GM21786 (cell line): ENCODE data around the gene WDR49.

Experiments
- ATAC-seq: cut with Tn5 transposase; IDR thresholded peaks from one replicate; pipeline ENCODE4 v1.9.1; 2021; ENCODE audit not compliant: unreplicated experiment

The WDR49 gene

DNA sequence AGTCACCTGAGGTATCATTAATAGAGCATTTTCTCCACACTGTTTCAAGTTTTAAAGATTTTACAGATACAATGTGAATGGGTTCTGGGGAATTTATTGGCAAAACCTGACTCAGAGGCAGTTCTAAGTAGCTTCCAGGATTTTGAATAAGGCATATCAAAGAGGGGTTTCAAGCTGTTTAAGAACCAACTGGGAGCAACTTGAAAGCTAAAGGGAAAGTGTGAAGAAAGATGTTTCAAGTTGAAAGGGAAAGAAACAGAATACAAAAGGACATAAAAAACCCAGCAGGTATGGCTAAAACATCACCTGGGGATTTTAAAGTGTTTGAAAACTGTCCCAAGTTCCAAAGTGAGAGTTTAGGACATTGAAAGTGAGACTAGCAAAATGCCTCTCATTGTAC, 162.1 kb downstream of the WDR49 start:
- ATAC-seq = no peak

DNA sequence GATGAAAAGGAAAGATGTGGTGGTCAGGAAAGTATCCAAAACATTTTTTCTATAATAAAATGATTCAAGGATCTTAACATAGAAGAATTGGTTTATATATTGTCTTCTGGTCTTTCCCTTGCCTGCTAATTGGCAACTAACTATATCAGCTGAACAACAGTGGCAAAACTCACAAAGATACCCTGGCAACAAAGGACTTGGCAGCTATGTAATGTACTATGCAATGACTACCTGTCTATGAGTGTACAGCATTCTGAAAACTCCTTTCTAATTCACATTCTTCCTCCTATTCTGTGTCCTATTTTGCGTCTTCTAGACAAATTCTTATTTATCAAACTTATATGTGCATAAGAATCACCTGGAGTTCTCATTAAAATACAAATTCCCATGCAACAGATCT, 164.2 kb downstream of the WDR49 start:
- no peak for ATAC-seq

DNA sequence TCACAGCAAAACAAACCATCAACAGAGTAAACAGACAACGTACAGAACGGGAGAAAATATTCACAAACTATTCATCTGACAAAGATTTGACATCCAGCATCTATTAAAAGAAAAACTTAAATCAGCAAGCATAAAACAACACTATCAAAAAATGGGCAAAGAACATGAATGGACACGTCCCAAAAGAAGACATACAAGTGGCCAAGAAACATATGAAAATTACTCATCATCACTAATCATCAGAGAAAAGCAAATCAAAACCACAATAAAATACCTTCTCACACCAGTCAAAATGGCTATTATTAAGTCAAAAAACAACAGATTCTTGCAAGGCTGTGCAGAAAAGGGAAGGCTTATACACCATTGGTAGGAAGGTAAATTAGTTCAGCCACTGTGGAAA, 166.2 kb downstream of the WDR49 start:
- ATAC-seq = no peak

DNA sequence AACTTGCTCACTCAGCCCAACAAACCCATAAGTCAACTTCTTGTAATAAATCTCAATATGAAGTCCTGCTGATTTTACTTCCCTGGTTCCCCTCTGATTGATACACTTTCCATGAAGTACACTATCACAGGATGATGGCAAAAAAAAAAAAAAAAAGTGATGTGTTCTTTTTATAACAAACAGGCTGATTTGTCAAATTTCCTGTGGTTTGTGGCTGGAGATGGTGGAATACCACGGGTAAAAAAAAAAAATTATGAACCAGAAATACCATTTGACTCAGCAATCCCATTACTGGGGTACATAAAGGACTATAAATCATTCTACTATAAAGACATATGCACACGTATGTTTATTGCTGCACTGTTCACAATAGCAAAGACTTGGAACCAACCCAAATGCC, 169.2 kb downstream of the WDR49 start:
- no peak for ATAC-seq

- no peak for ATAC-seq
These were observed 169.8 kb downstream of the WDR49 start for GRCh38 chr3:167483708-167484475.

DNA sequence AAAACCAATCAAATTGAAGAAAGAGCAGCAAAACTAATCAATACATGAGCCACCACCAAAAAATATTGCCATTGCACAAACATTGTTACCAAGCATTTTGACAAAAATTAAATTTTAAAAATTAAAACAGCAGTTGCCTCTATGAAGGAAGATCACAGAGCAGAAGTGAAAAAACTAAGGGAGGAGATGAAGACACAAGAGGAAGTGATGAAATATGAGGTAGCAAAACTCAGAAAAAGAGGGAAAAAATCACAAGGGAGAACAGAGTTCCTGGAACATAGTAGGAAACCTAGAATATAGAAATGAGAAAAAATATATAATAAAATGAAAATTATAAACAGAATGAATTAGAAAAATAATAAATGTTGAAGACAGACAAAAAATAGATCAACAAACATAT, 172.6 kb downstream of the WDR49 start:
- ATAC-seq = no peak

DNA sequence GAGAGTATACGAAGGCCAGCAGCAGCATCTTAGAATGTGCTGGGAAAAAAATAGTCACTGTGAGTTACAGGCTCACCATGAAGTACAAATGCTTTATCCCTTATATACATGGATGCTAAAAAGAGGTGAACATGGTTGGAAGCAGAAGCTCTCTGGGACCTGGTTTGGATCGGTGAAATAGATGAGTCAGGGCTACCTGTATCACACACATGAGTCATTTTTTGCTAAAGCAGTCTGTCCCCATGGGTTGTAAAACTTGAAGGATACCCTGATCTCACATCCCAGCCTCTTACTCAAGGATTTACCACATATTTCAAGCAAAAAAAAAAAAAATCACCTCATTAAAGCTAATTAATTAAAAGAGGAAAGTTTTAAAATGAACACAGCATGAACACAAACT, 173.0 kb downstream of the WDR49 start:
- ATAC-seq = no peak

DNA sequence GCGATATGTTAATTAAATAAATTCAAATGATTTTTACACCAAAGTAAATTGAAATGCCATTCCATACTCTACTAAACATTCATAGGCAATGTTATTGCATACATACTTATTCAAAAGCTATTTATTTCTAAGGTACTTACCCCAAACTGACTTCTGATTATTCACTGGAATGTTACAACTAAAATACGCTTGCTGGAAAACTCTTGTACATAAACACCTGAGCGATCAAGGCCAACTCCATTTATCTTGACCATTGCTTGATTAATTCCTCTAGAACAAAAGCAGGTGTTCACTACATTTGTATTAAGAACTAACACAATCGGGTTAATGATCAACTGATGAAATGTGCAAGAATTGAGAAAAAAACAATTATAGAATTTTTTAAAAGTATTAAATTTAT, 179.9 kb downstream of the WDR49 start, which contains the start of gene SERPINI2:
Gene SERPINI2, minus strand, starts transcription at position 180 of the 400 bp plus-strand sequence. CDS start 2,208 bp downstream, outside the sequence.
- no peak for ATAC-seq

- no peak for ATAC-seq
These were observed 184.4 kb downstream of the WDR49 start for GRCh38 chr3:167469381-167469780.

DNA sequence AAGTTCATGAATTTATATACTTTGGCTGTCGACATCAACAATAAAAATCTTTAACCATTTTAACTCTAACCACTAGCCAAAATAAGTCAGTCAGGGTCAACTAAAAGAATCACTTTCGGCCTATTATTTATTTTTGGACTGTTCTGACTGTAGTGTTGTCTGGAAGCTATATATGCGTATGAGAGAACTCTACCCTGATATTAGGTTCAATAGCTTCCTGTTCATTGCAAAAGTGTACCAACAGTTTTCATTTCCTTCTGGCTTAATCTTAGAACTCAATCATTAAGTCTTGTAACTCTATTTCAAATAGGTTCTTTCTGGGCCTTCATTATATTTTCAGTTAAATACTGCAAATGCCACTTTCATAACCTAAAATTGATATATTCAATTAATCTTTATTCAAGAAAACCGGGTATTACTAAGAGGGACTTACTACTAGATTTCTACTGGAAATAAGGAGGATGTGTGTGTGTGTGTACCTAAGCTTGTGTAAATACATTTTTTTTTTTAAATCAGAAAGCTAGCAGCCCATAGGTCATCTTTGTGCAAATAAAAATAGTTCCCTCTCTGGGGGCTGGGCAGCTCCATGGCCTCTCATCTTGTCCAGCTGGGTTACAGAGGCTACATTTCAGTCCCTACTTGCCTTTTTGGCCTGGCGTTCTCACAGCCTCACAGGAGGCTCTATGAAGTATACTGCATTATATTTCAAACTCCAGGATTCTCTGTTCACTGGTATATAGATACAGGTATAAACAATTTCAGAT, 185.7 kb downstream of the WDR49 start:
- ATAC-seq = no peak

GRCh38 chr3:167466966-167467365, 186.8 kb downstream of the WDR49 start:
- ATAC-seq = no peak

GRCh38 chr3:167456157-167456799, 197.5 kb downstream of the WDR49 start:
- no peak for ATAC-seq

DNA sequence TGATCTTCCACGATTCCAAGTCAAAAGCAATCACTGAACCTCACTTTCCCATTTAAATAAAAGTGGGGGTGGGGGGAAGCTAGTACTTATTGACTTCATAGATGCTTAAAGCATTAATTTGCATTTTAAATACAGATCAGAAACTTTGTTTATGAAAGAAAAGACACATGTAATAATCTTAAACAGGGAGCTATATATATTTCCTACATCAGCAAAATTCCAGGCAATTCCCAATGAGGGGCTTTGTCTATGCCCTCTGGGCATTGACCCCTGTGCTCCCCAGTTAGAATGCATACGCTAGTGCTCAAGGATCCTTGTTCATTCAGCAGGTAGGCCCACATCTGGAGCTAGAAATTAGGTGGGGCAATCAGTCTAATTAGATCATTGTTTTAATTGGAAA, 199.9 kb downstream of the WDR49 start:
- ATAC-seq = no peak

- ATAC-seq = no peak
These were observed 202.5 kb downstream of the WDR49 start for GRCh38 chr3:167451282-167451681.

DNA sequence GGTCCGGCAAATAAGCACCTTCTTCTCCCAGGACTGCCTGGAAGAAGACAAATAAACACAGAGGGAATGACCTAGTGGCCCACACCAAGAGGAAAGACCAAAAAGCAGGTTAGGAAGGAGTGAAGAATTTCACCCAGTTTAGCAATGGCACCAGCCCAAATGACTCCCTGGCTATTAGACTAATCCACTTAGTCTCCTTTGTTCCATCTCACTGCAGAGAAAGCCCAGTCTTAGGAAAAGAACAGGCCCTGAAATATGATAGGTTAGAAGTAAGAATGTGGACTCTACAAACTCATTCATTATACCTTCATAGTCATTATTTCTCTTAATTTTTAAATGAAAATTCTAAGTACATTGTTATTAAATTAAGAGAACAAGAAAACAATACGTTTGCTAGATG, 203.1 kb downstream of the WDR49 start:
- ATAC-seq = no peak

DNA sequence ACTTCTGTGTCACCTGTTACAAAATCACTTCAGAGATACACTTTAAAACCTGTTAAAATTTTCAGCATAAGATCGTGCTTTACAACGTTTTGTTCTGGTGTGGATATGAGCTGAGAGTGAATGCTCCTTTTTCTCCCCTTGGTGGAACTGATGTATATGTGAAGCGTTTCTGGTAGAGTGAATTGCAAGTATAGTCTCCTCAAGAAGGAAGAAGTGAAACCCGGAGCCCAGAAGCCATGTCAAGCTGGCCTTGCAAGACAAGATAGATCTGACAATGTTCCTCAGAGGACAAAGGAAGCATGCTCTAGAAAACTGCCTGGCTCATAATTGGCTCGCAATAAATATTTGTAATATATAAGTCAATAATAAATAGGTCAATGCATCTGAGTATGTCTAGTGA, 203.5 kb downstream of the WDR49 start:
- ATAC-seq = no peak

DNA sequence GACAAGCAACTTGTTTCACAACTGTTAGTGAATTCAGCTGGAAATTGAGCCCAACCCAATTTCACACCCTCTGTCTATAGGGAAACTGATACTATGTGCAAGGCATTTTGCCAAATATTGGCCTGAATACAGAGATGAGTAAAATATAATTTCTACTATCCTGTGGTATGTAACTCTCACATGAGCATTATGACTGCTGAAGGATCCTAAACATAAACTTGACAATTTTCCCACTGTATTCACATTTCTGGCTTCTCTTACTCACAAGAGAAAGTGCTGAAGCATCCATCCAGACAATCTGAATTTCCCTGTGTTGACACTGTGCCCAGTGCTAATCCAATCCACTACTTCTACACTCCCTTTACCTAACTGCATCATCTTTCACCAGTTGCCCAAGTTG, 208.3 kb downstream of the WDR49 start:
- ATAC-seq = no peak

- ATAC-seq = no peak
These were observed 212.5 kb downstream of the WDR49 start for GRCh38 chr3:167441256-167441655.

DNA sequence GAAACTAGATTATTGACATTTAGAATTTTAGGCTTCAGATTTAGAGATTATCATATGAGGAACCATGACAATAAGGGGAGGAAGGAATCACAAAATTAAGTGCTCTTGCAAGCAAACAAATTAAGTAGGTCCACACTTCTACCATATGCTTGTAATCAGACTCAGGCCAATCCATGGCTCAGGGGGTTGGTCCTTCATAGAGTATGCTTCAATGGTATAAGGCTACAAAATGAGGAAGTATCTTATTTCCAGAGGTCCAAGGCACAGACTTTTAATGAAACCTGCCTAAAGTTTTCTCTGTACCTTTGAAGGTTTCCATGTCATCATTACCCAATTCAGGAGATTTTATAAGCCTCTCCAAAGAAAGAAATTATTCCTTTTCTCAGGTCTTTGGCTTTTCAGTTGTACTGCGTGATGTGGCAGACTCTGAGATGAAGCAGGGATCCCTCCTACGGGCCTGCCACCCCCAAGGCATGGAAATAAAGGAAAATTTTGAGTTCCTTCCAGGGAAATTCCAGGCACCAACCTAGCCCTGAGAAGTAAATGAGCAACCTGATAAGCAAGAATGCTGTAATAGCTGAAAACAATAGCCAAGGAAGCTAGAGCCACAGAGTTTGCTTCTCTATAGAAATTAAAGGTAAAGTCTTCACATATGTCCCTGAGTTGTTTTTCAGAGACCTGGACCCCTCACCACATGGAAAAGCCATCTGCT, 216.2 kb downstream of the WDR49 start:
- no peak for ATAC-seq
